Sigmoid colon (tissue), 7 donors: Measurements from ENCODE around the gene FUS. TPM values are rescaled to one million over a fixed set of nuclear protein-coding genes. Genes with fewer than 3 reads are reported as not detected.
"Not testable (repeated sequence)": the region's sequence is repeated elsewhere in the genome, so short reads cannot be mapped to it uniquely, and the experiment has no call there.

Source experiments
- DNase-seq: peaks from one replicate; pipeline ENCODE4 v3.0.0-alpha.2; 2019
- H3K27ac ChIP-seq, 4 donors: fragments of 200-600 bp; sonication (generic); one replicate each; pipeline ENCODE4 v1.5.1; 2016 to 2019; ENCODE audit warnings: mild to moderate bottlenecking in 1 of 4
- H3K27me3 ChIP-seq, 3 donors: fragments of 200-600 bp; sonication (generic); one replicate each; pipeline ENCODE4 v1.5.1; 2019; ENCODE audit warnings: mild to moderate bottlenecking in 1 of 3
- H3K36me3 ChIP-seq, 4 donors: fragments of 200-600 bp; sonication (generic); one replicate each; pipeline ENCODE4 v1.5.1; 2016 to 2019
- H3K4me1 ChIP-seq, 4 donors: fragments of 200-600 bp; sonication (generic); one replicate each; pipeline ENCODE4 v1.5.1; 2017 to 2019
- H3K4me3 ChIP-seq, 4 donors: fragments of 200-600 bp; sonication (generic); one replicate each; pipeline ENCODE4 v1.5.1; 2017 to 2019; ENCODE audit warnings: mild to moderate bottlenecking in 2 of 4, moderate library complexity in 1 of 4
- H3K9me3 ChIP-seq, 4 donors: fragments of 200-600 bp in 3 of 4; sonication (generic) in 3 of 4; one replicate each; pipeline versions ENCODE4 v1.5.1 to v1.6.1; 2013 to 2019
- CTCF ChIP-seq, 4 experiments: fragments of 450-650 bp in 3 of 4; fragments of 200-600 bp in 1 of 4; IDR thresholded peaks; one replicate each; pipeline ENCODE4 v1.5.1; 2016 to 2019; ENCODE audit warnings: antibody characterized with exemption in 4 of 4, mild to moderate bottlenecking in 3 of 4, moderate library complexity in 2 of 4
- EP300 ChIP-seq, 4 donors: sonication (generic); formaldehyde crosslinking; IDR thresholded peaks; one replicate each; pipeline ENCODE4 v1.6.1; 2017; ENCODE audit warnings: antibody characterized with exemption in 4 of 4
- POLR2A ChIP-seq, 2 donors: fragments of 450-650 bp; IDR thresholded peaks; one replicate each; pipeline ENCODE4 v1.6.1; 2016; ENCODE audit warnings: antibody characterized with exemption in 2 of 2, mild to moderate bottlenecking in 2 of 2, moderate library complexity in 2 of 2
- POLR2AphosphoS5 ChIP-seq, 4 donors: sonication (generic); formaldehyde crosslinking; IDR thresholded peaks; one replicate each; pipeline ENCODE4 v1.6.1; 2017; ENCODE audit warnings: antibody characterized with exemption in 4 of 4
- WGBS, 2 donors: extraction: QIAGEN DNeasy Blood & Tissue Kit; methylation state at CpG; one replicate each; pipeline ENCODE4 v1.1.7; 2013; 5-methylcytosine and 5-hydroxymethylcytosine counted together
- intact Hi-C: fragments of 100-400 bp; cut with DNase I; formaldehyde crosslinking; loops from one replicate; pipeline ENCODE4 v1.15.1; 2023
- polyA plus RNA-seq, 3 donors: library from polyadenylated mRNA; stranded (reverse); fragments of 200-250 nt; gene quantifications; one replicate each; pipeline ENCODE4 v1.2.3, GENCODE V29; 2013
- total RNA-seq, 4 donors: library from RNA; depleted of rRNA; stranded (reverse); fragments of >200 nt; gene quantifications; one replicate each; pipeline ENCODE4 v1.1.0, GENCODE V29; 2016
- donor health status: healthy with polysubstance abuse.
- donor health status: Bipolar disorder and iron deficiency.
- donor health status: healthy.

Gene FUS
- total and polyA plus RNA-seq, 7 donors, result 44.1 to 262 (median 63.9) TPM

GRCh38 chr16:31138621-31139578 lies 41.0 kb upstream of the FUS start:
- no peak for DNase-seq
- Histone ChIP-seq H3K4me3 (no peak overlapping the region), H3K27ac (peak overlapping the region in 1 of 4 donors; percentile 59), H3K4me1 (peaks cover 0 to 26% (median 19%) of the 10 kb centered on the region in 4 donors), H3K36me3 (no peaks in the 10 kb centered on the region), H3K9me3 (no peaks in the 10 kb centered on the region), H3K27me3 (peaks cover 5 to 22% (median 6%) of the 10 kb centered on the region in 3 donors)
- TF ChIP-seq POLR2A (IDR thresholded peaks at IDR 0.05), result no peak
- TF ChIP-seq EP300 (IDR thresholded peaks at IDR 0.05), result no peak
- no peak for TF ChIP-seq CTCF (IDR thresholded peaks at IDR 0.05)
- TF ChIP-seq POLR2AphosphoS5 (IDR thresholded peaks at IDR 0.05), result peak in 1 of 4 donors; percentile 28
- 28 to 60% methylated on average over 27 of the region's 27 CpGs for WGBS, 2 donors
- intact Hi-C loops, result no loop called here

- intact Hi-C loops, result loop anchor here (5.0 kb wide), 3 partner anchors 34 to 316 kb away; partner anchors contain the start of genes ARMC5 and BCKDK
- Histone ChIP-seq H3K27ac (peak overlapping the region; percentile 79 to 83 (median 80)), H3K4me1 (peaks cover 0 to 20% (median 17%) of the 10 kb centered on the region in 4 donors)
- not testable (repeated sequence) for H3K9me3 ChIP-seq, H3K4me3 ChIP-seq, H3K27me3 ChIP-seq, DNase-seq, H3K36me3 ChIP-seq
- WGBS, 2 donors, result 90 to 95% methylated on average over 9 of the region's 9 CpGs
These were observed 38.9 kb upstream of the FUS start for GRCh38 chr16:31141071-31141469.

GRCh38 chr16:31141489-31142108 lies 38.3 kb upstream of the FUS start:
- no peaks in the 10 kb centered on the region for H3K36me3 ChIP-seq
- peaks cover 0 to 4% (median 0%) of the 10 kb centered on the region in 3 donors for H3K27me3 ChIP-seq
- no peaks in the 10 kb centered on the region for H3K9me3 ChIP-seq
- 27 to 40% methylated on average over 10 of the region's 10 CpGs for WGBS, 2 donors
- peak; percentile 77 for DNase-seq
- peaks cover 0 to 20% (median 17%) of the 10 kb centered on the region in 4 donors for H3K4me1 ChIP-seq
- peak overlapping the region; percentile 79 to 83 (median 80) for H3K27ac ChIP-seq
- H3K4me3 ChIP-seq, result peak overlapping the region in 3 of 4 donors; percentile 21 to 59 (median 51)
- intact Hi-C loops, result loop anchor here (1.0 to 5.0 kb wide), 7 partner anchors 23 to 316 kb away; partner anchors contain the start of genes ARMC5, BCKDK, FUS and STX4
- no peak for TF ChIP-seq POLR2A (IDR thresholded peaks at IDR 0.05)
- no peak for TF ChIP-seq POLR2AphosphoS5 (IDR thresholded peaks at IDR 0.05)
- no peak for TF ChIP-seq CTCF (IDR thresholded peaks at IDR 0.05)
- TF ChIP-seq EP300 (IDR thresholded peaks at IDR 0.05), result no peak

GRCh38 chr16:31142109-31143010 lies 37.6 kb upstream of the FUS start:
- H3K27me3 ChIP-seq, result peaks cover 0 to 12% (median 0%) of the 10 kb centered on the region in 3 donors
- peak overlapping the region; percentile 4 to 59 (median 49) for H3K4me3 ChIP-seq
- H3K9me3 ChIP-seq, result no peaks in the 10 kb centered on the region
- H3K4me1 ChIP-seq, result peaks cover 0 to 20% (median 17%) of the 10 kb centered on the region in 4 donors
- intact Hi-C loops, result loop anchor here (1.0 to 5.0 kb wide), 7 partner anchors 24 to 315 kb away; partner anchors contain the start of genes ARMC5, BCKDK, FUS and STX4
- TF ChIP-seq CTCF (IDR thresholded peaks at IDR 0.05) (peak; percentile 84 to 97 (median 92)), EP300 (IDR thresholded peaks at IDR 0.05) (peak in 1 of 4 donors; percentile 36), POLR2AphosphoS5 (IDR thresholded peaks at IDR 0.05) (peak in 3 of 4 donors; percentile 39 to 69 (median 51)), POLR2A (IDR thresholded peaks at IDR 0.05) (no peak)
- no peaks in the 10 kb centered on the region for H3K36me3 ChIP-seq
- WGBS, 2 donors, result 6% methylated on average over 89 of the region's 89 CpGs
- H3K27ac ChIP-seq, result peak overlapping the region; percentile 79 to 83 (median 80)
- DNase-seq, result peak; percentile 99
